GM12878 (cell line): ENCODE measurements around the gene PRSS56. TPM values are rescaled to one million over a fixed set of nuclear protein-coding genes. Genes with fewer than 3 reads are reported as not detected.

Experiments
- ATAC-seq: fragments of 200-7000 bp; cut with Tn5 transposase; 3 replicates; pipeline ENCODE4 v1.9.1; 2020; ENCODE audit warnings: mild to moderate bottlenecking, moderate library complexity
- BruUV-seq: library from RNA; stranded (reverse); fragments of 400-500 nt; replicated peaks from 2 replicates; lab custom pipeline; 2021; lab: Mats Ljungman, UMichigan
- CTCF ChIA-PET: fragments of 300-600 bp; sonication (Branson Sonifier 250); formaldehyde crosslinking; extraction: SDS; loops from one replicate; lab custom pipeline; 2021; ENCODE audit warnings: inconsistent platforms; lab: Yijun Ruan, JAX
- POLR2A ChIA-PET: fragments of 350-600 bp; formaldehyde crosslinking; extraction: SDS; loops from one replicate; lab custom pipeline; 2021; ENCODE audit warnings: inconsistent platforms; lab: Charles Lee
- RAD21 ChIA-PET: fragments of 300-600 bp; sonication (Branson Sonifier 250); formaldehyde crosslinking; loops from one replicate; lab custom pipeline; 2023; ENCODE audit warnings: antibody characterized with exemption; ENCODE audit not compliant: unreplicated experiment; lab: Charles Lee
- SMC1A ChIA-PET: fragments of 300-600 bp; sonication (Branson Sonifier 250); formaldehyde crosslinking; loops from one replicate; lab custom pipeline; 2023; ENCODE audit not compliant: unreplicated experiment, uncharacterized antibody; lab: Charles Lee
- DNase-seq: peaks from one replicate; pipeline ENCODE4 v3.0.0-alpha.2; 2011; ENCODE audit warnings: low read depth, low spot score
- FAIRE-seq: peaks from 3 replicates; lab custom pipeline; 2011; peaks lifted over from hg19 to GRCh38; lab: Jason Lieb, UNC
- H2AFZ ChIP-seq: 2 replicates; pipeline ENCODE4 v1.6.0; 2011; ENCODE audit warnings: low read depth, low read length, control low read depth; ENCODE audit not compliant: control insufficient read depth
- H3K27ac ChIP-seq: 2 replicates; pipeline ENCODE4 v1.5.1; 2011; ENCODE audit warnings: control low read depth; ENCODE audit not compliant: control insufficient read depth, insufficient read depth
- H3K27me3 ChIP-seq, 2 experiments: replicated peaks in 1 of 2; 2 replicates each; pipeline versions ENCODE4 v1.6.0 to v1.6.1; 2011; ENCODE audit warnings: low read length in 1 of 2; ENCODE audit not compliant: control insufficient read depth in 2 of 2, insufficient read depth in 2 of 2
- H3K36me3 ChIP-seq, 2 experiments: 2 replicates each; pipeline ENCODE4 v1.5.1; 2011; ENCODE audit warnings: low read length in 1 of 2; ENCODE audit not compliant: control insufficient read depth in 2 of 2, insufficient read depth in 2 of 2
- H3K4me1 ChIP-seq: 2 replicates; pipeline ENCODE4 v1.6.1; 2011; ENCODE audit warnings: mild to moderate bottlenecking, low read length, moderate library complexity, mixed read lengths; ENCODE audit not compliant: control insufficient read depth, insufficient read depth
- H3K4me2 ChIP-seq: 2 replicates; pipeline ENCODE4 v1.6.0; 2011; ENCODE audit warnings: control low read depth; ENCODE audit not compliant: control insufficient read depth, insufficient read depth
- H3K4me3 ChIP-seq: fragments of 200-600 bp; sonication (generic); 2 replicates; pipeline ENCODE4 v1.5.1; 2016
- H3K79me2 ChIP-seq: 2 replicates; pipeline ENCODE4 v1.6.0; 2011; ENCODE audit warnings: low read length; ENCODE audit not compliant: control insufficient read depth, insufficient read depth
- H3K9ac ChIP-seq: 2 replicates; pipeline ENCODE4 v1.8.0; 2011; ENCODE audit warnings: low read length, control low read depth, mixed read lengths; ENCODE audit not compliant: control insufficient read depth, insufficient read depth
- H3K9me3 ChIP-seq: replicated peaks from 3 replicates; pipeline ENCODE4 v1.5.1; 2011; ENCODE audit warnings: mild to moderate bottlenecking, low read length; ENCODE audit not compliant: control insufficient read depth, insufficient read depth
- H4K20me1 ChIP-seq: 2 replicates; pipeline ENCODE4 v1.6.0; 2011; ENCODE audit not compliant: control insufficient read depth, insufficient read depth
- RBBP5 ChIP-seq: fragments of 200-600 bp; sonication (generic); conservative IDR thresholded peaks from 2 replicates; pipeline ENCODE4 v1.6.1; 2016
- TCF3 ChIP-seq: IDR thresholded peaks from 2 replicates; pipeline ENCODE4 v1.6.1; 2012; ENCODE audit warnings: low read depth, mild to moderate bottlenecking, low read length, borderline replicate concordance; ENCODE audit not compliant: insufficient read depth
- WGBS: methylation state at CpG from one replicate; pipeline ENCODE4 v1.1.6; 2016; ENCODE audit warnings: low lambda C conversion rate; ENCODE audit not compliant: insufficient replicate concordance, insufficient coverage; ENCODE audit errors: missing lambda C conversion rate; 5-methylcytosine and 5-hydroxymethylcytosine counted together
- in situ Hi-C: fragments of 300-500 bp; cut with MboI; formaldehyde crosslinking; loops from 9 replicates; pipeline ENCODE4 v1.14.3; 2018; ENCODE audit warnings: mixed read lengths
- intact Hi-C: fragments of 100-400 bp; cut with micrococcal nuclease; formaldehyde crosslinking; loops from one replicate; pipeline ENCODE4 v1.14.2; 2022; ENCODE audit not compliant: unreplicated experiment
- polyA plus RNA-seq, 11 experiments: library from polyadenylated mRNA; depleted of rRNA in 4 of 11; unstranded in 6 of 11; stranded (reverse) in 5 of 11; fragments of >200 nt; fragmentation: Nextera tagmentation in 4 of 11; fragmentation: Illumina TruSeq in 1 of 11; extraction: Ambion mirVana in 4 of 11; extraction: Trizol in 1 of 11; gene quantifications; 1 replicate in 1 of 11; 2 replicates in 10 of 11; pipeline versions ENCODE4 v1.2.1 to v1.2.3, GENCODE V29; 2011 to 2016; ENCODE audit warnings: inconsistent platforms in 2 of 11, missing spikeins in 2 of 11, low read depth in 1 of 11
- total RNA-seq, 4 experiments: library from RNA; depleted of rRNA in 3 of 4; stranded (reverse); fragments of >200 nt in 3 of 4; fragmentation: Illumina TruSeq in 1 of 4; extraction: Trizol in 1 of 4; gene quantifications; 2 replicates each; pipeline versions ENCODE4 v1.2.1 to v1.2.3, GENCODE V29; 2013 to 2021
- TF ChIP-seq, protein P1 (sequence below): fragments of 450-650 bp; IDR thresholded peaks from 2 replicates; pipeline ENCODE4 v1.6.1; 2017; ENCODE audit warnings: mild to moderate bottlenecking
- TF ChIP-seq, protein P2 (sequence below): fragments of 450-650 bp; formaldehyde crosslinking; IDR thresholded peaks from 2 replicates; pipeline ENCODE4 v1.4.0; 2020; ENCODE audit warnings: mild to moderate bottlenecking, moderate library complexity

PRSS56 gene
- total and polyA plus RNA-seq, 10 of the 15 experiments (the other 5 are each of a cell fraction or from before 2014, with no cell fraction given), result not detected

DNA sequence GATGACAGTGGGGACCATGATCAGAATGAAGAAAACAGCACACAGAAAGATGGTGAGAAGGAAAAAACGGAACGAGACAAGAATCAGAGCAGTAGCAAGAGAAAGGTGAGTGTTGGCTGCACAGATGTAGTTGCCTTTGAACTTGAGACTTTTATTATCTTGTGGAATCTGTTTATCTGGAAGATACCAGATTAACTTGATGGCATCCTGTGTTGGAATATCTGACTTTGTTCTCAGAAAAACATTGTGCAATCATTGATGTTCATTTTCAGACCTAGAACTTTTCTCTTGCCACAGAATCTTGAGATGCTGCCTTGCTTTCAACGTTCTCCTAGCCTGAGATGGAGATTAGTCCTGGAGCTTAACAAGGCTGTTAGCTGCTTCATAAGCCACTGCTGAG is 36.2 kb downstream of the PRSS56 start:
- CTCF ChIA-PET, result no interaction called here
- SMC1A ChIA-PET, result no interaction called here
- Histone ChIP-seq H3K4me1 (no peaks in the 10 kb centered on the region; the same call in 1 of the 2 replicates), H3K27ac (no peak overlapping the region), H3K27me3 (no peaks in the 10 kb centered on the region), H3K9me3 (no peaks in the 10 kb centered on the region), H3K9ac (no peak overlapping the region), H3K79me2 (peaks cover 37% of the 10 kb centered on the region), H3K36me3 (peaks cover 3 to 22% of the 10 kb centered on the region in 2 experiments), H3K4me2 (no peak overlapping the region), H4K20me1 (0 out of 2 replicates have a peak, but pooled peaks cover 3% of the 10 kb centered on the region), H2AFZ (no peak overlapping the region), H3K4me3 (no peak overlapping the region)
- FAIRE-seq, result no peak
- POLR2A ChIA-PET, result no interaction called here
- in situ Hi-C loops (no loop called here), intact Hi-C loops (no loop called here)
- BruUV-seq, result no TSS peak
- WGBS, result 79% methylated on average over 3 of the region's 3 CpGs
- no peak for ATAC-seq
- no peak for DNase-seq
- RAD21 ChIA-PET, result no interaction called here
- TF ChIP-seq RBBP5, result no peak
- TF ChIP-seq, protein P1, sequence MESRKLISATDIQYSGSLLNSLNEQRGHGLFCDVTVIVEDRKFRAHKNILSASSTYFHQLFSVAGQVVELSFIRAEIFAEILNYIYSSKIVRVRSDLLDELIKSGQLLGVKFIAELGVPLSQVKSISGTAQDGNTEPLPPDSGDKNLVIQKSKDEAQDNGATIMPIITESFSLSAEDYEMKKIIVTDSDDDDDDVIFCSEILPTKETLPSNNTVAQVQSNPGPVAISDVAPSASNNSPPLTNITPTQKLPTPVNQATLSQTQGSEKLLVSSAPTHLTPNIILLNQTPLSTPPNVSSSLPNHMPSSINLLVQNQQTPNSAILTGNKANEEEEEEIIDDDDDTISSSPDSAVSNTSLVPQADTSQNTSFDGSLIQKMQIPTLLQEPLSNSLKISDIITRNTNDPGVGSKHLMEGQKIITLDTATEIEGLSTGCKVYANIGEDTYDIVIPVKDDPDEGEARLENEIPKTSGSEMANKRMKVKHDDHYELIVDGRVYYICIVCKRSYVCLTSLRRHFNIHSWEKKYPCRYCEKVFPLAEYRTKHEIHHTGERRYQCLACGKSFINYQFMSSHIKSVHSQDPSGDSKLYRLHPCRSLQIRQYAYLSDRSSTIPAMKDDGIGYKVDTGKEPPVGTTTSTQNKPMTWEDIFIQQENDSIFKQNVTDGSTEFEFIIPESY, result no peak
- no peak for TF ChIP-seq TCF3
- TF ChIP-seq, protein P2, sequence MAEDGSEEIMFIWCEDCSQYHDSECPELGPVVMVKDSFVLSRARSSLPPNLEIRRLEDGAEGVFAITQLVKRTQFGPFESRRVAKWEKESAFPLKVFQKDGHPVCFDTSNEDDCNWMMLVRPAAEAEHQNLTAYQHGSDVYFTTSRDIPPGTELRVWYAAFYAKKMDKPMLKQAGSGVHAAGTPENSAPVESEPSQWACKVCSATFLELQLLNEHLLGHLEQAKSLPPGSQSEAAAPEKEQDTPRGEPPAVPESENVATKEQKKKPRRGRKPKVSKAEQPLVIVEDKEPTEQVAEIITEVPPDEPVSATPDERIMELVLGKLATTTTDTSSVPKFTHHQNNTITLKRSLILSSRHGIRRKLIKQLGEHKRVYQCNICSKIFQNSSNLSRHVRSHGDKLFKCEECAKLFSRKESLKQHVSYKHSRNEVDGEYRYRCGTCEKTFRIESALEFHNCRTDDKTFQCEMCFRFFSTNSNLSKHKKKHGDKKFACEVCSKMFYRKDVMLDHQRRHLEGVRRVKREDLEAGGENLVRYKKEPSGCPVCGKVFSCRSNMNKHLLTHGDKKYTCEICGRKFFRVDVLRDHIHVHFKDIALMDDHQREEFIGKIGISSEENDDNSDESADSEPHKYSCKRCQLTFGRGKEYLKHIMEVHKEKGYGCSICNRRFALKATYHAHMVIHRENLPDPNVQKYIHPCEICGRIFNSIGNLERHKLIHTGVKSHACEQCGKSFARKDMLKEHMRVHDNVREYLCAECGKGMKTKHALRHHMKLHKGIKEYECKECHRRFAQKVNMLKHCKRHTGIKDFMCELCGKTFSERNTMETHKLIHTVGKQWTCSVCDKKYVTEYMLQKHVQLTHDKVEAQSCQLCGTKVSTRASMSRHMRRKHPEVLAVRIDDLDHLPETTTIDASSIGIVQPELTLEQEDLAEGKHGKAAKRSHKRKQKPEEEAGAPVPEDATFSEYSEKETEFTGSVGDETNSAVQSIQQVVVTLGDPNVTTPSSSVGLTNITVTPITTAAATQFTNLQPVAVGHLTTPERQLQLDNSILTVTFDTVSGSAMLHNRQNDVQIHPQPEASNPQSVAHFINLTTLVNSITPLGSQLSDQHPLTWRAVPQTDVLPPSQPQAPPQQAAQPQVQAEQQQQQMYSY, result no peak
- TF ChIP-seq, all 136 proteins: peak for 0
